ENCODE measurements around the gene STX8.
"Not testable (repeated sequence)": the region's sequence is repeated elsewhere in the genome, so short reads cannot be mapped to it uniquely, and the experiment has no call there.

Gene STX8

DNA sequence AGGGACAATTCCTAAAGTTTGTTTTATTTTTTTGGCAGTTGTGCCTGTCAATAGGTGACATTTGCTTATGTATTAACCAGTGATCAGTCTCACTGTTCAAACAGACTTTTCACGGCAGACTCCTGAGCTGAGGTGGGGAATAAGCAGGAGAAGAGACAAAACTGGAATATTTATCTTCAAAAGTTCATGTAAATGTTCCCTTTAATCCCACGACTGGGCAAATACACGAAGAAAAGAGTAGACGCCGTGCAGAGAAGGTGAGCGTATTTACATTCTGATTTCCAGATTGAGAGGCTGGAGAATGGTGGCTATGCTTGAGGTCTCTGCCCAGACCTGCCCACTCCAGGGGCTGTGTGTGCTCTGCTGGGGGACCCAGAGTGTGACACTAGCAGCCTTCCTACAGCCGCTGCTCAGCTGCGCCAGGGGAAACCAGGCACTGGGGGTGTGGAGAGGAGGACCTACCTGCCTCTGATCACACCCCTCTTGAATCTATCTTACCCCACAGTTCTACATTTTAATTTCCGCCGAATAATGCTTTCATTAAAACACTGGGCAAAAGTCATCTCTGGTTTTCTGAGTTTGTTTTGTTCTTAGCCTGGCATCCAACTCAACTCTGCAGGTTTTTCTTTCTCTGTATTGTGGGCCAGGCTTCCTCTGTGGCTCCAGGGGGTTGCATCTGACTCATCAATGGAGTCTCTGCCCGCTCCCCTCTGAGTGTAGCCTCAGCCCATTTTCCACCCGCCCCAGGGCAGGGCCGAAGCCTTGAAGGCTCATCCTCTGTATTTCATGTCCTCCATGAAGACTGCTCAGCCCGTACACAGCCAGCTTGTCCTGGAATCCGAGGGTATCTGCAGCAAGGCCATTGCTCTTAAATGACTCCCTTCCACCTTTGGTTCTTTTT lies 317.3 kb downstream of the STX8 start:
- no peak for DNase-seq (ENCODE audit: low read depth)

DNA sequence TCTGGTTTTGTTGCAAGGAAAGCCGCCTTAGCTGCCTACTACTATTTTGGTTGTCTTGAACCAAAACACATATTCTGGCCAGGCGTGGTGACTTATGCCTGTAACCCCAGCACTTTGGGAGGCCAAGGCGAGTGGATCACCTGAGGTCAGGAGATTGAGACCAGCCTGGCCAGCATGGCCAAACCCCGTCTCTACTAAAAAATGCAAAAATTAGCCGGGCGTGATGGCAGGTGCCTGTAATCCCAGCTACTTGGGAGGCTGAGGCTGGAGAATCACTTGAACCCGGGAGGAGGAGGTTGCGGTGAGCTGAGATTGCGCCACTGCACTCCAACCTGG lies 318.0 kb downstream of the STX8 start:
- DNase-seq (ENCODE audit: low read depth) = not testable (repeated sequence)

DNA sequence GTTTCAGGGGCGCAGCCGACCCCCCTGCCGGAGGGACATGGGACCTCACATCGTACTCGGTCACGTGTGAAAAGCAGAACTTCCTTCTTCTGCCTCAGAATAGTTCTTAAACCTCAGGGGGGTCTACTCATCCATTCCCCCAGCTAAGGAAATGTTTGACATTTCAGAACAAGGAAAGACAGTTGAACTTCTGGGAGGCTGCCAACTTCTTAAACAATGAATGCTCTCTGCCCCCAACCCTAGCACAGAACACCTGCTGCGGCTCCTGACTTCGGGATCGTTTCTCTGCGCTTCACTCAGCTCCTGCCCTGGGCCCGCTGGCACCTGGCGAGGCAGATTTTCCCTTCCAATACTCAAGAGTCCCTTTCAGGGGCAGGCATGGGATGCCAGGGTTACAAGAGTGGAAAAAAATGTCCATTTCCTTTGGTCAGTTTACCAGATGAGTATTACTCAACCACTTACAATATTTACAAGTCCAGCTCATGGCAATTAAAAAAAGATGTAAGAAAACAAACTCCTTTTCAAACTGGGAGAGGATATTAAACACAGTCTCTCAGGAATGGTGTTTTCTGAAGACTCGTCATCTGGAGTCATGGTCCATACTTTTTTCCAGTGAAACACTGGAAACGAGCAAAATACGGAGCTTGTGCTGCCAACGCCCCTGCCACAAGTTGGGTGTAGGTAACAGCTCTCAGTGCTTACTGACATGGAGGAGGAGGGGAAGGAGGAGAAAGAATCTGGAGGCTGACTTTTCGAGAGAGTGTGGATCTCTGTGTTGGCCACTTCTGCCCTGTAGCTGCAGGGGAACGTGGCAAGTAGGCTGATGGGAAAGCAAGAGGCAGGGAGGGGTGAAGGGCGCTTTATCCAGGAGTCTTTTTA lies 318.6 kb downstream of the STX8 start:
- no peak for DNase-seq (ENCODE audit: low read depth)

DNA sequence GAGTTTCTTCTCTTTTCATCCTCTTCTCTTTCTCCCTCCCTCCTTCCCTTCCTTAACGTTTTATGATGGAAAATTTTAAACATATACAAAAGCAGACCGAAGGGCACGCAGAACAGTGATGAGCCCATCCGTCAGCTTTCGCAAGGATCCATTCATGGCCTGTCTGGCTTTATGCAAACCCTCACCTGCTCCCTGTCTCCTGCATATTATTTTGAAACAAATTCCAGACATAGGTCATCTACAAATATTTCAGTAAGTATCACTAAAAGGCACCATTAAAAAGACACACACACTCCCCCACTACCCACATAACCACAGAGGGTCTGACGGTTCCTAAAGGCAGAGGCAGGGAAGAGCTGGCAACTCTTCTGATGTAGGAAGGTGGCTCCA lies 319.3 kb downstream of the STX8 start:
- DNase-seq (ENCODE audit: low read depth) = no peak

DNA sequence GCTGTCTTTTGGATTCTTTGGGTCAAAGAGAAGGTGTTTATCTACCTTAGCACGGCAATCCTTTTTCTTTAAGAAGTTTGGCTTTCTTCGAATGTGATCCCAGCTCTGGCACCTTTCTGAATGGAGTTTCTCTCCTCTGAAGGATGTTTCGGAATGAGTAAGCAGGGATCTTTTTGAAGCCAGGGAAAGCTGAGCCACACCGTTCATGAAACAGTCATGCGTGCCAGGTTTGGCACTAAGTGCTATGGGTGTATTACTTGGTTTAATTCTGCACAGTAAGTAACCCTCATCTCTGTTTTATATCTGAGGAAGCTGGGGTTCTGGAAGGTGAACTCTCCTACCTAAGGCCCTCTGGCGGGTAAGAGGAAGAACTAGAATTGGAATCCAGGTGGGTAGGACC lies 319.8 kb downstream of the STX8 start:
- DNase-seq (ENCODE audit: low read depth) = no peak

DNA sequence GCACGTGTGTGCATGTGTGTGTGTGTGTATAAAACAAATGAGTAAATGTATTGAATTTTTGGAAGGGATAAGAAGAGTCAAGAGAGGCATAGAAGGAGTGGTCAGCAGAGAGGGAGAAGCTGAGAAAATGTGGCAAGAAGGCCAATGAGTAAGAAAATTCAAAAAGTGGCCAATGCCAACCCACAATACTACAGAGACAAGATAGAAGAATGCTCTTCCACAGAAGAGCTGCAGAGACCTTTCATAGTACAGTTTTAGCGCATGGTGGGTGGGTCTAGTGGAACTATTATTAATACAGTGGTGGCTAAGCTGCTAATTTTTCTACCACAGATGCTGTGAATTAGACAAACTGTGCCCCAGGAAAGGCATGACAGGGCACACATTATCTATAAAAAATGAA lies 320.8 kb downstream of the STX8 start:
- no peak for DNase-seq (ENCODE audit: low read depth)

DNA sequence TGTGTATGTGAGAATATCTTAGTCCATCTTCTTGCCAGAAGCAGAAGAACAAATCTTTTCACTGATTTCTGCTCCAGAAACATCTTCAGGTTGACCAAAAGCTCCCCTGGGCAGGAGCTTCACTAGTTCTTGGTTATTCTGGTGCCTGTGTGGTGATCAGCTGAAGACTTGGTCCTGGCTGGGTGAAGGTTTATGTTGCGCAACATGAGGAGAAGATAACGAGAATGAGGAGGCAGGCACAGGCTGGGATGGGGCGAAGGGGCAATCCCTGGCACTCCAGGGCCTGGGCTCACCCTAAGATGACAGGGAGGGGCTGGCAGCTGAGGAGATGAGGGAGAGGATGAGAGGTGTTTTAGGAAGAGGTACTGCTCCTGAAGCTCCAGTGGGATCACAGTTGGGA lies 322.3 kb downstream of the STX8 start:
- no peak for DNase-seq (ENCODE audit: low read depth)

DNA sequence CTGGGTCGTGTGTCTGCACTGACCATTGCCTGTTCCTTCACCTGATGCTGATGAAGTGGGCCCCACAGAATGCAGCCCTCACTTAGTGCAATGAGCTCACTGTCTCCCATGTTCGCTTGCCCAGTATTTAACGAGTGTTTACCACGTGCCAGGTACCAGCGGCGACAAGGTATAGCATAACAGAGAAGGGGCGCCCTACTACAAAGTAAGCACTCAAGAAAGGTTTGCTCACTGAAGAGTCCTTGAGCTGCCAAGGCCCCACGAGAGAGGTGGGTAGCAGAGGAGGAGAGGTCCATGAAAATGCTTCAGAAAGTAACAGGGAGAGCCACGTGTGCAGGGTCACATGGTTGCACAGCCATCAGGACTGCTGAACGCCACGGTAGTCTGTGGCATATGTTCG lies 324.3 kb downstream of the STX8 start:
- no peak for DNase-seq (ENCODE audit: low read depth)

DNA sequence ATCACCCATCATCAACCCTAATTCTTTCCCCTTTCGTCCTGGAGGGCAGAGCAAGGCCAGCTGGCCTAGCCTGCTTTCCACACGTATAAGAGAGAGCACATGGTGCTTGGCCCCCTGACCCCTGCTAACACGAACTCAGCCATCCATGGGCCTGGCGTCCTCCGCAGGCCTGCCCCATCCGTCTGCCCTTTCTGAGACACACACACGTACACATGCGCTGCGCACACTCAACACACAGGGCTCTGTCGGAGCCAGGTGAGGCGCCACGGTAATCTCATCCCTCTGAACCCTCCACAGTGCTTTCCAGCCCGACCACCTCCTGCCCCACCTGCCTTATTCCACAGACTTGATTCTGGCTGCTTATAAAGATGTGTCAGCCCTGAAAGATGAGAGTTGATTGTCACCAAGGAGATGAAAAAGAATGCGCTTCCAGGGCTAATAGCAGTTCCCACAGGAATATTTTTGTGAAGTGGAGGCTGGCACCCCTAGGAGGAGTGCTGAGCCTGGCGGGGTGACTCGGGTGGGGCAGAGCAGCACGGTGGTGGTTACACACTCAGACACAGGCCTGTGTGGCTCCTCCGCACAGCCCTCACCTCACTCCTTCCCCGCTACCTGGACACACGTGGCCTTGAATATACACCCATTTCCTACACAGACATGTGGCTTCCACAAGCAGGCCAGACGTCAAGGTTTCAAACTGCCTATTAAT lies 326.2 kb downstream of the STX8 start:
- DNase-seq (ENCODE audit: low read depth) = no peak

DNA sequence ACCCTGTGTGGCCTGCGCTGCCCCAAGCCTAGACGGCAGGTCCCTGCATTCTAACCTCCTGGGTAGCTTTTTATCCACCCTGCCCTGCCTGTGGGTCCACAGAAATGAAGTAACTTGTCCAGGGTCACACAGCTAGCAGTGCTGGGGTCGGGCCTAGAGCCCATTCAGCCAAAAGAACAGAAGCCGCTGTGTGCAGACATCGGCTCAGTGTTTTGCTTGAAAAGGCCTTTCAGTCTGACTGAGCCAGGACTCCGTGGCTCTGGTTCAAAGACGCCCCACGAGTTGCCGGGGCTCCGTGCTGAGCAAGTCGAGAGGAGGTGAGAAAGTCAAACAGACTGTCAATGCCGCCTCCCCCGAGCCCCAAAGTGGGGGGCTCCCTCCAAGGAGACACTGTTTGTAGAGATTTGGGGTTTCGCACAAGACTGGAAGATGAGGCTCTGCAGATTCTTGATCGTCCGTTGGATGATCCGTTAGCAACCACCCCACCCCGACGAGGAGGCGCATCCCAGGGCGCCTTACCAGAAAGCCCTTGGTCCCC lies 328.1 kb downstream of the STX8 start:
- no peak for DNase-seq (ENCODE audit: low read depth)

DNA sequence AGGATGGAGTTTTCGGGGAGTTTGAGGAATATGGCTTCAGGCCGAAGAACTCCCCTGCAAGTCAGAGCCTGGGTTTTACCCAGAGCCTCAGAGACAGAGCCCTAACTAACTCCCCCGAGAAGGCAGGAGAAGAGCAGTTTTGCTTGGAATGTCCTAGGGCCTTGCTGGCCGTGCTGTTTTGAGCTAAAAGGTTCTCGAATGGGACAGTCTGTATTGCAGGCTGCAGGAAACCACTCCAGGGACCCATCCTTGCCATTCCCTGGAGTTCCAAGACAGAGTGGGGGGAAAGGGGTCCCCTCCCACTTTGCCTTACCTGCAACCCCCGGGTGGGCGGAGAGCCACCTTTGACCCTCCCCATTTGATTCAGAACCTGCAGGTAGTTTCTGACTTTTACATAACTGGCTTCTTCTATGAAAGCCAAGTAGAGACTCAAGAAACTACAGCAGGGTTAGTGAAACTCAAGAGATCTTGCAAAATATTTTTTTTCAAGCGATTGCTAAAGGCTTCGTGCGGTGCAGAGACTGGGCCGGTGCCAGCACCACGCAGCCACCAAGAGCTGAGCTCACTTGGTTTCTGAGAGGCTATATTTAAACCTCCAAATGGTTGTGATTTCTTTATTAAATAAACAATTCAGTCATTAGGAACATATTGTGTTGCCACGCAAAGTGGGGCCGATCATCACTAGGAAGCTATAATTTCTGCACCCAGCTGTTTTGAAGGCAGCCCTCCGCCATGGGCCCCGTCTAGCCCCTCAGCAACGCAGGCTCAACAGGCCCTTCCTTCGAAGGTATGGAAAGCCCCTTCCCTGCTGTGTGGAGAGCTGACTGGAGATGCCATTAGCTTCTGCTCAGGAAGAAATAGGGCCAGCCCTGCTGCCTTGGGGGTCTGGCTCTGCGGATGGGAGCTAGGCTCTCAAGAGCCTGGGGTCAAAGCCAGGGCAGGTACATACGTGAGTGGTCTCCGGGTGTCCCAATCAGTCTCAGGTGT lies 331.3 kb downstream of the STX8 start:
- no peak for DNase-seq (ENCODE audit: low read depth)

DNA sequence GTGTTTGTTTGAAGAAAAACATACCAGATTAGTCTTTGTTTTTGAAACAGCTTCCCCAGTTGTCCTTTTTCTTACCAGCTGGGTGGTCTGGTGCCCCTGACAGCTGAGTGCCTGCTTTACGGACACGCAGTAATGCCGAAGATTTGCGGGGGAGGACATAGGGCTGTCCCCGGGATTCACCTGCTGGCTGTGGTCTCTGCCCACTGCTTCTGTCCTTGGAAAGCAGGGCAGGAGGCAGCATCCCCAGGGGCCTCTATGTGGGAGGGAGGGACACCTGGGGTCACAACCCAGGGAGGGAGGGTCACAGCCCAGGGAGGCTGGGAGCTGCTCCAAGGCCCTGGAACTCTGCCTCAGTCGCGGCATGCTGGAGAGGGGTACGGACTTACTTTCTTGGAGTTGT lies 332.6 kb downstream of the STX8 start:
- no peak for DNase-seq (ENCODE audit: low read depth)

DNA sequence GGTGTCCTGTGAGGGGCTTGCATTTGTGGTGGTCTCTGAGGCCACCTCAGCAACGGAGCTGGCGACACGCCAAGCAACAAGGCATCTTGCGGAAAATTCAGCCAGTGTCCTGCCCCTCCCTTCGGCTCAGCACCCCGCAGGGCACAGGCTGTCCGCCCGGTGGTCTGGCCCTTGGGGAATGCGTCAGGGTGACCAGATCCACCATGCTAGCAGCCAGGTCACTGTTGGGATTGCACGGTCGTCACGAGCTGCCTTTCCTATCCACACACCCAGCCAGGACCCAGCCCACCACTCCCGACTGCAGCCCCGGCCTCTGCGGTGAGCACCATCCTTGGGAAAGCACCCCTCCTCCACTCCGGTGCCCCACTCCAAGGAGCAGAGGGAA lies 333.1 kb downstream of the STX8 start:
- DNase-seq (ENCODE audit: low read depth) = no peak

DNA sequence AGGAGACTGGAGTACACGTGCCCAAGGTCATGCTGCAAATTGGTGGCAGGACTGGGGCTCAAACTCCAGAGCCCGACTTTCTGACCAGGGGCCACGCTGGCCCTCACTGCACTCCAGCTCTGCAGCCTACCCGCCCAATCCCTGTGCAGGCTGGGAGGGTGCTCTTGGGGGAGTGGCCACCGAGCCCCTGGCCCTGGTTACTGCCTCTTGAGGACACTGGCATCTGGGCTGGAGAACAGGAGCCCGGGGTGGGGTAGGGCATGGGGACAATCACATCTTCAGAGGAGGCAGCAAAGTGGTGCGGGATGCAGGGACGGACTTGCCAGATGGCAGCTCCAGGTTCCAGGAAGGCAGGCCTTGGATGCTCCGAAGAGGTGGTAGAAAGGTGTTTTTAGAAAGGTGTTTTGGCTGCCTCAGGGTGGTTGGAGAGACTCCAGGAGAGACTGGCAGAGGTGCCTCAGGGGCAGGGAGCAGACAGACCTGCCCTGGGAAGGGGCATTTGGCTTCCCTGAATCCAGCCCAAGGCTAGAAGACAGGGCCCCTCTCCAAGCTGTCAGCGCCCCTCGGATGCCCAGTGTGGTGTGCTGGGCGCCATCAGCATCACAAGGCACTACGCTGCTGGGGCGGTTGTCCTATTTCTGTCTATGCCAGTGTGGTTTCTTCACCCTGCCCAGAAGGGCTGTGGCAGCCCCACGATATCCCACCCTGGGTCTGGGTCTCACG lies 333.7 kb downstream of the STX8 start:
- no peak for DNase-seq (ENCODE audit: low read depth)

DNA sequence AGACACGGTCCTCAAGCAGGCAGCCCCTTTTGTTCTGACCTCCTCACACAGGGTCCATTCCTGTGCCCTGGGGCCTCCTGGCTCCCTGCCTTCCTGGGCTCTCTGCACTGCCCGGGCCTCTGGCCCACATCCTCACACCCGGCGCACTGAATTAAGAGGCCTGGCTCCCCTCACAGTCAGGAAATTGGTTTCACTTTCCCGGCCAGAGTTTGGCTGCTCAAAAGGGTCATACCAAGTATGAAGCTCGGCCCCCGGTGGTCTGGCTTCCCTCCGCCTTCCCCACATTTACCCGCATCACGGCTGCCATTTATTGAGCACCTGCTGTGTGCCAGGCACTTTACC lies 334.3 kb downstream of the STX8 start:
- DNase-seq (ENCODE audit: low read depth) = no peak

DNA sequence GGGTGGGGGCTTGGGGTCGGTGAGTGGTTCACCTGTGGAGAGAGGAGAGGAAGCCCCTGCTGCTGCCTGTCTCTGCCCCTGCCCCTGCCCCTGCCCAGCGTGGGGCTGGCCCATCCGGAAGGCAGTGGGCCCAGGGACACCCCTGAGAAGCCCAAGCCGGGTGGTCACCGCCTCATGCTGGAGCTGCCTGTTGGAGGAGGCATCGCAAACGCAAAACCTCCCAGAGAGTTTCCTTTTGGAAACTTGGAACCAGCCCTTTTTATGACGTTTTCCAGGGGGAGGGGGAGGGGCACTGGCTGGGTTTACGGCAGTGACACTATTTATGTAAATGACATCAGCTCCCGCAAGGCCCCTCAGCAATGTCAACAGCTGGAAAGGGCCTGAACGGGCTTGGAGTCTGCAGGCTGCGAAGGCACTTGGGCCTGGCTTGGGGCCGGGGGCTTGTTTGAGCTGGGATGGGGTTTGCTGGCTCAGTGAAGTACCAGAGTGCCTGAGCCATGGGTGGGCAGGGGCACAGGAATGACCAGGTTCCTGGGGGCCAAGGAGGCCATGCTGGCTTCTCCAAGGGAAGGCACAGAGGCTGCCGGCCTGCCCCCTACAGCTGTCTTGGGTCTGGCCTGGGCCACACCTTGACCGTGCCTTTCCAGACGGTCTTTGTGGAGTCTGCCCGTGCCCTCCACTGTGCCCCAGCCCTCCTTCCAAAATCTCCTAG lies 334.8 kb downstream of the STX8 start:
- no peak for DNase-seq (ENCODE audit: low read depth)

DNA sequence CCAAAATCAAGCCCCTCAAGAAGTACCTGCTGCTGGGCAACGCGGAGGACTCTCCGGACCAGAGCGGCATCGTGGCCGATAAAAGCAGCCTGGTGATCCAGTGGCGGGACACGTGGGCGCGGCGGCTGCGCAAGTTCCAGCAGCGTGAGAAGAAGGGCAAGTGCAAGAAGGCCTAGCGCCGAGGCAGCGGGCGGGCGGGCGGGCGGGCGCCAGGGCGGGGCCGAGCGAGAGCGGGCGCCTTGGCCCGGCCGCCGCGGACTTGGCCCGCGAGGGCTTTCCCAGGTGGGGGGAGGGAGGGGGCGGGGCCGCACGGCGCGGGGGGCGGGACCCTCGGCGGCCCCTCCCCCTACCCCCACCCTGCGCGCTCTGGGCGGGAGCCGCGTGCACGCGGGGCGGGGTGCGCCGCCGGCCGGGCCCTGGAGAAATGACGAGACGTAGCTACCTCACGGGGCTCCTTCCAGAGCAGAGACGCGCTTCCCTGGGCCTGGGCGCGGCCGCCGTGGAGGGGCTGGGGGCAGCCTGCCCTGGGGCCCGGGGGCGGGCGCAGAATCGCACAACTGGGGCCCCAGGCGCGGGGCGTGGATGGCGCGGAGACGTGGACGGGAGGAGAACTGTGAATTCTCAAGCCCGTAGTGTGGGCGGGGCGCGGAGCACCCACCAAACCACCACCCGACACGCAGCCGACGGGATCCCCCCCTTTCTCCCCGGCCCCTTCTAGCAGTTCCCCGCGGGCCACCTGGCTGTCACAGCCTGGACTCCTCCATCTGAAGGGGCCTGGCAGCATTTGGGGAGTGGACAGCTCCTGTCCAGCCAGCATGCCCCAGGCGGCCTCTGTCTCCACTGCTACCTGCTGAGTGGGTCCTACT lies 335.6 kb downstream of the STX8 start:
- DNase-seq (ENCODE audit: low read depth) = peak; percentile 38

DNA sequence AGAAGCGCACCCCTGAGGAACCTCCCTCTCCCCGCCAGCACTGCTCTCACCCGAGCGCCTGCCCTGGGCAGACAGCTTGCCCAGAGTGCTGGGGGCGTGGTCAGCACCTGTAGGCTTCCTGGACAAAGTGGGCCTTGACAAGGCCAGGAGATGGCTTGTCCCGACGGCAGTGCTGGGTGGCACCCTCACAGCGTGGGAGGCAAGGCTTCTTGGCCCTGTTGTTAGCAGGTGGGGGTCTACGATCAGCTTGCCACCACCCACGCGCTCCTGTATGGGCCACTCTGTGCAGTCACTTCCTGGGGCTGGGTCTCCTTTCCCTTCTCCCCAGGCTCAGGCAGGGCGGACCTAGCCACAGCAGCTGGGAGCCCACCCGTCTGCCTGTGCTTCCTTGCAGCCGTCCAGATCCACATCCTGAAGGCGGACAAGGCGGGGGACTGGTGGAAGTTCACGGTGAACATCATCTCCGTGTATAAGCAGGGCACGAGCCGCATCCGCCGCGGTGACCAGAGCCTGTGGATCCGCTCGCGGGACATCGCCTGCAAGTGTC lies 336.3 kb downstream of the STX8 start:
- no peak for DNase-seq (ENCODE audit: low read depth)
